GM18861 (cell line): ENCODE measurements around the gene SPOCK1.

ENCODE experiments used
- ATAC-seq: cut with Tn5 transposase; IDR thresholded peaks from one replicate; pipeline ENCODE4 v1.9.1; 2021; ENCODE audit not compliant: unreplicated experiment

SPOCK1 gene

GRCh38 chr5:137496919-137497318 is 2.2 kb downstream of the SPOCK1 start:
- ATAC-seq, result no peak

DNA sequence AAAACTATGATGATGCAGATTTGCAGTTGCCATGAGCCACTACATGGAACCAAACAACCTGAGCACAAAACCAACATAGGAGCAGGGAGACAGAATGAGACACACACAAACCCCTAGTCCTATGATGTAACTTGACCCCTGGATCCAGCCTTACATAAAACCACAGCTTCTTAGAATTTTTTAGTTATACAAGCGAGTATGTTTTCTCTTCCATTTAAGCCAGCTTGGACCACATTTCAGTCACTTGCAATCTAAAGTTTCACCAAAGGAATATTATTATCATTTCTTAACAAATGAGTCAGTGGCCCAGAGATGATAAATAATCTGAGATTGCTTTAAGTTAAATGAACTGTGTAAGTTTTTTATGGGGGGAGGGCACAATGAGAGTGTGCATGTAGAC is 6.8 kb downstream of the SPOCK1 start:
- no peak for ATAC-seq

DNA sequence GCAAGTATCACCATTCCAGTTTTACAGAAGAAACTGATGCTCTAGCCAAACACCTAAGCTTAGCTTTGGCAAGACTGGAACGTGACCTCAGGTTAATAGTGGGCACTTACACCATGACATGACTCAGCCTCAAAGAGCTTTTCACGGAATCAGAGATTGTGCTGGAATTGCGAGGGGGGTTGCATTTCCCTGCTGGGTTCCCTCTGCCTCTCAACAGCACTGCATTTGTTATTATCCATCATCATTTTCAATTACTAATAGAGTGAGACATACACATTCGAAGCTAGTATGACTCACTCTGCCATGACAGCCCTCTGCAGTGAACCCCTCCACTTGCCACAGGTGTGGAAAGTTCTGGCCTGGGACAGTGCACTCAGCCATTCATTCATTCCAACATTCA is 8.0 kb downstream of the SPOCK1 start:
- no peak for ATAC-seq

DNA sequence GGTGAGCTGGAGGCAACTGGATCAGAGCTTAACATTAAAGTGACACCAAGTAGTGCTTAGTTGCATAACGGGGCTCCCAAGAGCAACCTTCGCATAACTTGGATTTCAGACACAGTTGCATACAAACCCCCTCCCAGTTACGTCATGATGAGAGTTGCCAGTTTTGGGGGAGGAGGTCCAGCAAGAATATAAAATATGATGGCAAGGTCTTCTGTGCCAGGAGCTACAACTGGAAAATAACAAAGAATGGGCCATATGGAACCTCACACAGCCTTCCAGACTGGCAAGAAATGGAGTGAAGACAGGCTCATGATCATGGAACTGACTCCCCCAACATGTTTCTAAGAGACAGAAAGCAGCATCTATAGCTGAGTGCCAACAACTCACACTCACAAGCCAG is 8.5 kb downstream of the SPOCK1 start:
- no peak for ATAC-seq

DNA sequence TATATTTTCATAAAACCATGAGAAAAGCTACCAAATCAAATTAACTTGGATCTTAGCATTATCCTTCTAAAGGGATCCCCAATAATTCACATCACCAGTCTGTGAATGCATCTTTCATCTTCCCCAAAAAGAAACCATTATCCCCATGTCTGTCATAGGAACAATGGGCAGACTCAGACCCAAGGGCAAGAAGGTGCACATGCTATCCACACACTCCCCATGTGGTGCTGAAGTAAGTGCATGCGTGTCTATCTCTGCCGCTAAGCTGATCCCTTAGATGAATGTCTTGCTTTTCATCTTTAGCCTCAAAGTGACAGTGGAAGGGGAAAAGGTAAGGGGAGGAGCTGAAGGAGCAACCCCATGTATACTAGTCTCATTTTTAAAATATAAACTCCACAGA is 10.2 kb downstream of the SPOCK1 start:
- ATAC-seq, result no peak

- ATAC-seq, result no peak
Measured at GRCh38 chr5:137488516-137488915, 10.6 kb downstream of the SPOCK1 start.

DNA sequence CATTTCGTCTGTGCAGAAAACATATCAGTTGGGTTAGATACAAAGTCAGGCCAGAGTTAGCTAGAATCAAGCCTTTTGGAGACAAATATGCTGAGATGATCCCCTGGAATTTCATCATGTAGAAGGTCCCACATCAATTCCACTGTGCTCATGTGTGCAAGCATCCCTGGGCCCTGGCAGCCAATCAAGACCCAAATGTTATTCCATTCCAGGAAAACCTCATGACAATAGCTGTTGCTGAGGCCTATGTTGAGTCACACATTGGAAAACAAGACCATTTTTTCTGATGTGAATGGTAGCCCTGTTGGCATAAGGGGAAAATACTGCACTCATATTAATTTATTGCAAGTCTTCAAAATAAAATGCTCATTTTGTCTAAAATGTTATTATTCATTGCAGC is 11.5 kb downstream of the SPOCK1 start:
- no peak for ATAC-seq

- ATAC-seq, result no peak
Measured at GRCh38 chr5:137486707-137487106, 12.4 kb downstream of the SPOCK1 start.

DNA sequence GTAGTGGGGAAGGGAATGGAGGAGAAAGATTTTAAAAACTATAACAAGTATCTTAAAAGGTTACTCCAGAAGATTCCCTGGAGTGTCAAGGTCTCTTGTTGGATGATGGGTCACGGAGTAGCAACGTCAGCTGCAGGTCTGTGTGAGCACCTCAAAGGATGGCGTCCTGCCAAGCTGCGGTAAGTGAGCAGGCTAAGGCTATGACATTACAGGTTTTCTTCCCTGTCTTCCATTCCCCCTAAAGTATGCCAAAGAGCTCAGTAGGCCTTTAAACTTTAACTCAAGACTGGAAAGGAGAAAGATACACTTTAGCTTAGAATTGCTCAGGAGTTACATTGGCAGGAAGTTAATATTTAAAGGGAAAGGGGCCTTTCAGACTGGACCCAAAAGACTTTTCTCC is 17.5 kb downstream of the SPOCK1 start:
- no peak for ATAC-seq

DNA sequence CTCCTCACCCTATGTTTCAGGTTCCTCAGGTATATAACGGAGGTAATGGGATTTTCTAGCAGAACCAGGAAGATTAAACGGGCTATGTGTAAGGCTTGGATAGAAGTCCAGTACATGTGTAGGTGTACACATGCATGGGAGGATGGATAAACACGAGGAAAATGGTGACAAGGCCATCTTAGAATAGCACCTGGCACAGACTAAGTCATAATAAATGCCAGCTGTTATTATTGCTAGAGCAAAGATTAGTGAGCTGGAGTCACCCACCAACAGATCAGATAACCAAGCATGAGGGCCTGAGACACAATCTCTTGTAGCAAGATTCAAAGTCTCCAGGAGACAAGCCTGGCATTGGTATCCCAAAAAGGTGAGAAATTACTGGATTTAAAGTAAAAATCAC is 21.1 kb downstream of the SPOCK1 start:
- ATAC-seq, result no peak

- no peak for ATAC-seq
Measured at GRCh38 chr5:137470921-137471220, 28.3 kb downstream of the SPOCK1 start.

DNA sequence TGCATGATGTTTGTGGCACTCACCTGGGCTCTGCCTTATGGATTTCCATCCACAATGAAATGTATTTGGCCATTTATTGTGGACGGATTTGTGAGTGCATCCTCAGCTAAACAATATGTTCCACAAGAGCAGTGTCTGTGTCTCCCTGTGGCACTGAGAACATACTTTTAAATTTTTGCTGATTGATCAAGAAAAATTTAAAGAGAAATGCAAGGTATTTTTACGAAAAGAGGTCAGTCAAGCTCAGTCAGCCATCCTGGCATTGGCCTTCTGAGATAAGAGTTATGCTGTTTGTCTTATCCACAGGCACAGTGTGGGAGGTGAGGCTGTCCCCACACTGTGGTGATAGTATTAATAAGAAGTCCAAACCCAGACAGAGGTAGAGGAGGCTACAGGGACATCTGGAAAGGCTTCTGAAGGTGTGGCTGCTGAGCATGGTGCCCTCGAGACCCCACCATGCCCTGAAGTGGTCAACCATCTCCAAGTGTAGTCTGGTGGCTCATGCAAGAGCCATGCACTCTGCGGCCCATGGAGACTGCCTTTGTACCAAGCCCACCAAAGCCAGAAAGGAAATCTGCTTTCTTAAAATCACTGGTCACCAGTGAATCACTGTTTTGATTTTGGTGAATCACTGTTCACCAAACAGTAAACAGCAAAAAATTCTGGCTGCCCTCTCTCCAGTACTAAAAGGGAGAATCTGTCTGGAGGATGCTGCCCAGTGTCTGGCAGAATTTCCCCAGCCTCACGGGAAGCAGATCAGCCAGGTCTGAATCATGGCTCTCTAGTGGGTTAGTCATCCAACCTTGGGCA is 28.8 kb downstream of the SPOCK1 start:
- no peak for ATAC-seq

DNA sequence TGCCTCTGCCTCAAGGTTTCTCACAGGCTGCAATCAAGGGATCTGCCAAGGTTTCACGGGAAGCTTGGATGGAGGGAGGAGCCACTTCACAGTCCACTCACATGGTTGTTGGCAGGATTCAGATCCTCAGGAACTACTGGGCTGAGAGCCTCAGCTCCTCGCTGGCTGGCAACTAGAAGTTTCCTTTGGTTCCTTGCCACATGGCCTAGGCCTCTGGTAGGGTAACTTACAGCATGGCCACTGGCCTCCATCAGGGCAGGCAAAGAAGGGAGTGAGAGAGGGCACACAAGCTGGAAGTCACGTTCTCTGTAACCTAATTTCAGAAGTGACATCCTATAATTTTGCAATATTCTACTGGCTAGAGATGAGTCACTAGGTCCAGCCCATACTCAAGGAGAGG is 32.2 kb downstream of the SPOCK1 start:
- ATAC-seq, result no peak

GRCh38 chr5:137465930-137466329 is 33.2 kb downstream of the SPOCK1 start:
- no peak for ATAC-seq

DNA sequence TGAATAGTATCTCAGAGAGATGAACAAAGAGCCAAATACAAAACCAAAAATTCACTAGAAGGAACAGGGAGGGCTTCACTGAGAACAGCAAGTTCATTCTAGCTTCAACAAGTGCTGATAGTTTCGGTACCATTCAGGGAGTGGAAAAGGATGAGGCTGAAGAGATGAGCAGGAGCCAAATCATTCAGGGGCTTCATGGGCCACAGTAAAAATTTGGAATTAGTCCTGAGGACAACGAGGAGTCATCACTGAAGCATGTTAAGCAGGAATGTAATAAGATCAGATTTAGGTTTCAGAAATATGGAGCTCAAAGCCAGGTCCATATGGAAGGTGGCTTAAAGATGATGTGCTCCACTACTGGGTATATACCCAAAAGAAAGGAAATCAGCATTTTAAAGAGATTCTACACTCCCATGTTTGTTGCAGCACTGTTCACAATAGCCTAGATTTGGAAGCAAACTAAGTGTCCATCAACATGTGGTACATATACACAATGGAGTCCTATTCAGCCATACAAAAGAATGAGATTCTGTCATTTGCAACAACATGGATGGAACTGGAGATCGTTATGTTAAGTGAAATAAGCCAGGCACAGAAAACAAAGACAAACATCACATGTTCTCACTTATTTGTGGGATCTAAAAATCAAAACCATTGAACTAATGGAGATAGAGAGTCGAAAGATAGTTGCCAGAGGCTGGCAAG is 36.2 kb downstream of the SPOCK1 start:
- ATAC-seq, result no peak

DNA sequence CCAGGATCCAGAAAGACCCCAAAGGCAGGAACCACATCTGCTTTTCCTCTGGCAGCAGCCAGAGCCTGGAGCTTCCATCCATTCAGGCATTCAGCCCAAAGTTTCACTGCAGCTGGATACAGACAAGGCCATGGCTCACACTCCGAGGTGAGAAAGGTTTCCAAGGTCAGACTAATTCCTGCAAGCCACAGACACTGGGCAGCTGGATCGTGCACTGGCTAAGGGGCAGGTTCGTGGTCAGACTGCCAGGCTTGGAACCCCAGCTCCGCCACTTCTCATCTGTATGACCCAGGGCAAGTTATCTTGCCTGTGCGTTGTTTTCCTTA is 36.9 kb downstream of the SPOCK1 start:
- ATAC-seq, result no peak

DNA sequence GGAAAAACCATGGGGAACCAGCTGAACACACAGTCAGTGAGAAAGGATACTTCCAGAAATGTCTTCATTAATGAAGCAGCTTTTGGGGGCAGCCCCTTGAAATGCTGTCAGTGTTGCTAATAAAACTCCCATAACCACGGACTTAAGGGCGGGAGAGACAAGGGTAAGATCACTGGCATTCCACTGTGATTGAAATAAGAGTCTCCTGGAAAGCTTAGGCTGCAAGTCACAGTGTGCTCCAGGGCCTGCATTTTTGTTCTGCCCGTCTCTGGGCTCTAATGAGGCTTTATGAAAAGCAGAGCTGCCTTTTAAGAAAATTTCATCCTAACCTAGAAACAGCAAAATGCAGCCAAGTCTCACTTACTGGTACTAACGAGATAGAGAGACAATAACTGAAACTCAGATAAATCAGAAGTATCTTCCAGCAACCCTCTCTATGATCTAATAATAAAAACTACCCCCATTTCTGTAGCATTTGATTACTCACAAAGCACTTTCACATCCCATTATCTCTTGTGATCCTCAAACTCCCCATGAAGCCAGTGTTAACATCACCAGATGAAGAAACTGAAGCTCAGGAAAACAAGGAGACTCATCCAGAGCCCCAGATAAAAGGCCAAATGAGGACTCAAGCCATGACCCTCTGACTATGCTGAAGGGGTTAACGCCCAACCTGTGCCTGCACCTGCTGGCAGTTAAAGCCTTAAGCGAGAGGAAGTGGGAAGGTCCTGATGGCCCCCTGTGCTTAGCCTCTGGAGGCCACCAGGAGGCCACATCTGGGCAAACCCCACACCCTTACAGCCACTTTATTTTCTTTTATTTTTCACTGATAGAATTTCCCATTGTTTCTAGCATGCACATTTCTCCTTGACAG is 37.5 kb downstream of the SPOCK1 start:
- ATAC-seq, result no peak

DNA sequence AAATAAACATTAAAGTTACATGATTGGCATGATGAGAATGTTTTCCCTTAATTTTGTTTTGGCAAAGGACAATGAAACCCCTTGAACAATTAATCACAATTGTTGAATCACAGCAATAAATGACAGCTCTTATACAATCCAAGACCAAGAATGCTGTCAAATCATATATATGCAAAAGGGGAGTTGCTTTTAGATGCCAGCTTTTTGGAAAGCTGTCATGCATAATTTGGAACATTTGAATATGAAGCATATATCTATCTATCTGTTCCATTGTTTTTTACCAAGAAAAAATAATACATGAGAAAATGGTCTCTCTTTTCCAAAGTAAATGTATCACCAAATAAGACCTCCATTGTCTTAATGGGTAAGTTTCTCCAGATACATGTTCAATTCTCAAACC is 44.5 kb downstream of the SPOCK1 start:
- no peak for ATAC-seq

DNA sequence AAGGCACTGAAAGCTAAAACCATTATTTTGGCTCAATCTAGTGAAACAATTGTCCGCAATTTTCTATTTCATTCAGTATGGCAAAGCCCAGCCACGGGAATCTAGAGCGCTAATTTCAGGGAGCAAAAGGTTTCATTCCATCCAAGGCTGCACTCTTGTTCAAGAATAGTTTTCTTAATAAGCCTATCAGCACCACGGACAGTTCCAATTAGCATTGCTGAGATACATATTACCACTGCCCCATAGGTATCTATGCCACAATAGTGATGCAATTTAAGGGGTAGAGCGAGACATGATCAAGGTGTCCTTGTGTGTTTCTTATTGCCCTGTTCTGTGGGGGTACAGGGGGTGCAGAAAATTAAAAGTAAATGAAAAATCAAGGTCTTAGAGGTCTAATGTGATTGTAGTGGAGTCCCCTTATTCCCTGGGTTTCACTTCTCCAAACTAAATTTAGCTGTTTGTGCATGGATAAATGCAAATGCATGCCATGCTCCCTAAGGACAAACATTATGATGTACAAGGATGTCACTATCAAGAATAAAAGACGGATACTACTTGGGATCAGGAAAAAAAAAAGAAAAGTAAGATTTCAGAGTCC is 45.5 kb downstream of the SPOCK1 start:
- no peak for ATAC-seq

DNA sequence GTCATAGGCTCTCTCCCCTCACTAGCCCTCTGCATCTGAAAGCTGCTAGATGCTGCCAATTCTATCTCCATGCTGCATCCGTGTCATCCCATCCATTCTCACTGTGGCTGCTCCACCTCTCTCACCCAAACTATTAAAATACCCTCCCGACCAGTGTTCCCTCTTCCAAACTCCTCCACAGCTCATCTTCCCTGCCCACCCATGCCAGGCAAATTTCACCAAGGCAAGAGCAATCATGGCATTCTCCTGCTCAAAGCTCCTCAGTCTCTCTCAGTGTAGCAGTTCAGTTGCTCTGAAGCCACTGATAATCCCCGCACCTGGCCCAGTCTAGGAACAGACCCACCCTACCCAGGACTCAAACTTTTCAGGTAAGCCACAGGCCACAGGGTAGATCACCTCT is 48.4 kb downstream of the SPOCK1 start:
- no peak for ATAC-seq

DNA sequence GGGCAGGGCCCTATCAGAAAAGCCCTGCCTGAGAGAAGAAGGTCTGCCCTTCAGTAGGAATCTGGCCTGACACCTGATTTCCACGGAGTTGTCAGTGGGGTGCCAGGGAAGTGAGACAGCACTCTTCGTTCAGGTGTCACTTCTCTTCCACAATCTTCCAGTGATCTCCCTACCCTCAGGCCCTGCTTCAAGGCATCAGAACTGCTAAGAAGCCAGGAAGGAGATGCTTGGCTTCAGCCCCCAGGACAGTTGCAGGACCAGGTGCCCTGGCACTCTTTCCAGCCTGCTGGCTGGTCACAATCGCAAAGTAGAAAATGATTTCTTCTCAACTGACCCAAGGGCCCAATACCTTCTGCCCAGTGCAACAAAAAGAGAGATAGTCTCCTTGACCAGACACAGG is 50.3 kb downstream of the SPOCK1 start:
- ATAC-seq, result no peak

DNA sequence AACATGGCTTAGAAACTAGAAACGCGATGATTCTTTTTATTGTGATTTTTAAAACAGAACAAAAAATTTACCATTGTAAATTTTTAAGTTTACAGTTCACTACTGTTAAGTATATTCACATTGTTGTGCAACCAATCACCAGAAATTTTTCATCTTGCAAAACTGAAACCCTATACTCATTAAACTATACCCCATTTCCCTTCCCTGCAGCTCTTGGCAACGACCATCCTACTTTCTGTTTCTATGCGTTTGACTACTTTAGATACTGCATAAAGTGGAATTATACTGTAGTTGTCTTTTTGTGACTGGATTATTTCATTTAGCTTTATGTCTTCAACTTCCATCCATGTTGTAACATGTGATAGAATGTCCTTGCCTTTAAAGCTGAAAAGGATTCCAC is 52.5 kb downstream of the SPOCK1 start:
- ATAC-seq, result no peak
